ENCODE results near the gene LRRC1. TPM values are rescaled to one million over a fixed set of nuclear protein-coding genes. Genes with fewer than 3 reads are reported as not detected.

LRRC1 gene
- total and polyA plus RNA-seq, 10 of the 15 experiments (the other 5 are each of a cell fraction or from before 2014, with no cell fraction given), result 0.35 to 9.3 (median 0.63) TPM

GRCh38 chr6:53873922-53874321 is 79.1 kb downstream of the LRRC1 start:
- BruUV-seq (replicated peaks), result no TSS peak
- ATAC-seq (no peak), DNase-seq (ENCODE audit: low read depth, low spot score) (no peak), FAIRE-seq (no peak)
- Histone ChIP-seq H4K20me1 (ENCODE audit: control insufficient read depth, insufficient read depth) (no peaks in the 10 kb centered on the region), H3K9ac (ENCODE audit: control insufficient read depth, insufficient read depth, low read length) (no peak overlapping the region), H3K36me3 (ENCODE audit: control insufficient read depth in 2 of 2, insufficient read depth in 2 of 2, low read length in 1 of 2) (no peaks in the 10 kb centered on the region), H3K79me2 (ENCODE audit: control insufficient read depth, insufficient read depth, low read length) (no peaks in the 10 kb centered on the region), H3K27me3 (replicated peaks in 1 of 2; ENCODE audit: control insufficient read depth in 2 of 2, insufficient read depth in 2 of 2, low read length in 1 of 2) (no peaks in the 10 kb centered on the region), H3K9me3 (replicated peaks; ENCODE audit: control insufficient read depth, insufficient read depth, low read length) (no peaks in the 10 kb centered on the region; the same call in 2 of the 3 replicates), H3K4me2 (ENCODE audit: control insufficient read depth, insufficient read depth) (no peak overlapping the region), H2AFZ (ENCODE audit: control insufficient read depth, low read depth, low read length) (no peak overlapping the region), H3K4me1 (ENCODE audit: control insufficient read depth, insufficient read depth, low read length) (no peaks in the 10 kb centered on the region), H3K4me3 (no peak overlapping the region), H3K27ac (ENCODE audit: control insufficient read depth, insufficient read depth) (no peak overlapping the region)
- SMC1A ChIA-PET (ENCODE audit: uncharacterized antibody, unreplicated experiment), result no interaction called here
- CTCF ChIA-PET, result no interaction called here
- POLR2A ChIA-PET, result no interaction called here
- TF ChIP-seq MYC (IDR thresholded peaks at IDR 0.05; ENCODE audit: insufficient read depth, insufficient read length, insufficient replicate concordance, low read length, severe bottlenecking) (no peak), ZNF687 (IDR thresholded peaks at IDR 0.05) (no peak), SMARCA5 (IDR thresholded peaks at IDR 0.05) (no peak), HDAC2 (IDR thresholded peaks at IDR 0.05) (no peak), BCLAF1 (IDR thresholded peaks at IDR 0.05) (no peak), RAD21 (IDR thresholded peaks at IDR 0.05; ENCODE audit: insufficient read depth, low read depth, low read length) (no peak), MYB (IDR thresholded peaks at IDR 0.05; ENCODE audit: borderline replicate concordance, low read depth, low read length) (no peak), SIN3A (IDR thresholded peaks at IDR 0.05; ENCODE audit: low read depth, low read length) (no peak), MEF2A (IDR thresholded peaks at IDR 0.05; ENCODE audit: insufficient read depth, low read depth, low read length) (no peak)
- RAD21 ChIA-PET (ENCODE audit: unreplicated experiment), result no interaction called here
- intact Hi-C loops (cut with micrococcal nuclease; ENCODE audit: unreplicated experiment), result no loop called here
- WGBS (ENCODE audit: insufficient coverage, insufficient replicate concordance, low lambda C conversion rate, missing lambda C conversion rate), result 58% methylated on average over 4 of the region's 4 CpGs
- in situ Hi-C loops (cut with MboI), result no loop called here

Measured in GM12878 (cell line).